HuH-7.5 (cell line): Measurements from ENCODE around the gene TRPC1.

ENCODE experiments used
- DNase-seq: peaks from one replicate; pipeline ENCODE4 v3.0.0; 2011; ENCODE audit warnings: low spot score

Gene TRPC1

DNA sequence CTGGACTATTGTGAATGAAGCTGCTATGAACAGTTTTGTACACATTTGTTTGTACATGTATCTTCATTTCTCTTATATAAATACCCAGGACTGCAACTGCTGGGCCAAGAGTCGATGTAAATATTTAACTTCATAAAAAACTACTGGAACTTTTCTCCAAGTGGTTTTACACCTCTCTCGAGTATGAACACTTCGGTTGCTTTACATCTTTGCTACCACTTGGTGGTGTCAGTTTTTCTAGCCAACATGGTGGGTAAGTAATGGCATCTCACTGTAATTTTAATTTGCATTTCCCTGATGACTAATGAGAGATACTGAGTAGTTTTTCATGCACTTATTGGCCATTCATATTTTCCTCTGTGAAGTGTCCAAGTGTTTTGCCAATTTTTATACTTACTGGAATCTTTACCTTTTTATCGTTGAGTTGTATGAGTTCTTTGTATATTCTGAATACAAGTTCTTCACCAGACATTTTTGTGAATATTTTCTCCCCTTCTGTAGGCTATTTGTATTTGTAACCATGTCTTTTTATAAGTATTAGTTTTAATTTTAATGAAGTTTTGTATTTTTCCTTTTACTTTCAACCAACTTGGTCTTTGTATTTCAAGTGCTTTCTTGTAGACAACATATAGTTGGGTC, 120.6 kb downstream of the TRPC1 start:
- DNase-seq: peak; percentile 22

DNA sequence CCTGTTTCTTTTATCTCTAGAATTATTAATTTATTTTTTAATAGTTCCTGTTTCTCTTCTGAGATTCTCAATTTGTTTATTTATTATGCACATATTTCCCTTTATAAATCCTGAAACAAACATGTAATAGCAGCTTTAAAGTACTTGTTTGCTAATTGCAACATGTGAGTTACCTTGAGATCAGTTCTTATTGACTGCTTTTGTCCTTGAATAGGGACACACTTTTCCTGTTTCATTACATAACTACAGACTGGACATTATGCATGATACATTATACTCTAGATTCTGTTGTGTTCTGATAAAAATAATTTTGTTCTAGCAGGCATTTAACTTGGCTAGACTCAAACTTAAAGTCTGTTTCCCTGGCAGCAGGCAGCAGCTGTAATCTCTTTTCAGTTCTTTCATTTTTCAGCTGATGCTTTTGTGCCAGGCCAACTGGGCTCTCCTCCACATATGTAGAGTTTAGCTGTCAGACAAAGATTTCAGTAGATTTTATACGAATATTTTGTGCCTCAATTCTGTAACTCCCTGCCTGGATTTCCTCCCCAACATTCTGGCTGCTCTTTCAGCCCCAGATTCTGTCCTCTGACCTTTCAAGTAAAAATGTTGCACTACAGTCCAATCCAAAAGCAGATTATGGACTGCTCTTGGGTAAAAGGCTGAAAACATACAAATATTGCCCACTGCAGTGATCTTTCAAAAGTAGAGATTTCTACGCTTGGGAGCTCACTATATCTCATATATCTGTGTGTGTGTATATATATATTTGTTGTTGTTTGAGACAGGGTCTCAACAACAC, 123.1 kb downstream of the TRPC1 start:
- no peak for DNase-seq

- DNase-seq: no peak
Observed at GRCh38 chr3:142849148-142849547, 125.3 kb downstream of the TRPC1 start.

DNA sequence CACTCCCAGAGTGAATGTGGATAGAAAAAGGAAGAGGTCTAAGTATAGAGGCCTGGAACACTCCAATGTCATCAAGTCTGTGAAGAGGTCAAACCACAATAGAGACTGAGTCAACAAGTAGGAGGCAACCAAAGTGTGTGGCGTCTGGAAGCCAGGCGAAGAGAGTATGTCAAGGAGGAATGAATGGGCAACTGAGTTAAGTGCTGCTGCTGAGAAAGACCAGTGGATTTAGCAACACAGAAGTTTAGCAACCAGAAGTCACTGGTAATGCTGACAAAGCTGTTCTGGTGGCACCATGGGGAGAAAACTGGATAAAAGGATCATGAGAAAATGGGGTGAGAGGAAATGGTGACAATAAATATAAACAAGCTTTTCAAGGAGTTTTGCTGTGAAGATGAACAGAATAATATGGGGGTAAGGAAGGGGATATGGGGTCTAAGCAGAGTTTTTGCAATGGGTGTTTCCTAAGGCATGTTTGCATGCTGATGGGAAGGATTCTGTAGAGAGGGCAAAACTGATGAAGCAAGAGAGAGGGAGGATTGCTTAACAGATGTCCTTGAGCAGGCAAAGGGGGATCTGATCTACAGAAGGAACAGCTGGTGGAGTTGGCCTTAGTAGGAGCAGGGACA, 126.7 kb downstream of the TRPC1 start:
- DNase-seq: peak; percentile 29

- DNase-seq: no peak
Observed at GRCh38 chr3:142852009-142852408, 128.2 kb downstream of the TRPC1 start.

GRCh38 chr3:142853270-142854168, 129.7 kb downstream of the TRPC1 start:
- no peak for DNase-seq

GRCh38 chr3:142857056-142857455, 133.2 kb downstream of the TRPC1 start:
- peak; percentile 8 for DNase-seq
